Right lobe of liver (tissue), 6 donors: ENCODE measurements around the gene CAPRIN1. TPM values are rescaled to one million over a fixed set of nuclear protein-coding genes. Genes with fewer than 3 reads are reported as not detected.

Source experiments
- ATAC-seq, 4 donors: fragments of 200-7000 bp; cut with Tn5 transposase; one replicate each; pipeline ENCODE4 v1.9.1; 2020; ENCODE audit warnings: mild to moderate bottlenecking in 4 of 4, moderate library complexity in 4 of 4
- DNase-seq, 3 donors: peaks; one replicate each; pipeline ENCODE4 v3.0.0-alpha.2; 2020
- H3K27ac ChIP-seq, 3 donors: fragments of 200-600 bp; one replicate each; pipeline ENCODE4 v1.8.0; 2022
- H3K27me3 ChIP-seq, 2 donors: fragments of 200-600 bp; one replicate each; pipeline ENCODE4 v1.8.0; 2022
- H3K36me3 ChIP-seq, 4 donors: fragments of 200-600 bp; sonication (generic) in 1 of 4; one replicate each; pipeline versions ENCODE4 v1.5.1 to v1.8.0; 2017 to 2022; ENCODE audit warnings: control low read depth in 1 of 4
- H3K4me1 ChIP-seq, 4 donors: fragments of 200-600 bp; sonication (generic) in 1 of 4; one replicate each; pipeline versions ENCODE4 v1.5.1 to v1.8.0; 2017 to 2022; ENCODE audit warnings: control low read depth in 1 of 4
- H3K4me3 ChIP-seq, 3 donors: fragments of 200-600 bp; one replicate each; pipeline ENCODE4 v1.8.0; 2022
- H3K9me3 ChIP-seq, 4 donors: fragments of 200-600 bp; sonication (generic) in 1 of 4; one replicate each; pipeline versions ENCODE4 v1.5.1 to v1.8.0; 2017 to 2022; ENCODE audit warnings: control low read depth in 1 of 4
- POLR2A ChIP-seq: fragments of 450-650 bp; IDR thresholded peaks from one replicate; pipeline ENCODE4 v1.6.1; 2017; ENCODE audit warnings: antibody characterized with exemption, mild to moderate bottlenecking
- WGBS: methylation state at CpG from one replicate; pipeline ENCODE4 v1.1.6; 2018; ENCODE audit warnings: low coverage, low lambda C conversion rate; ENCODE audit not compliant: insufficient coverage; ENCODE audit errors: missing lambda C conversion rate; 5-methylcytosine and 5-hydroxymethylcytosine counted together
- intact Hi-C, 2 donors: fragments of 100-400 bp; cut with DNase I; formaldehyde crosslinking; loops; one replicate each; pipeline versions ENCODE4 v1.11.2 to v1.14.1; 2022
- total RNA-seq, 6 experiments: library from RNA; depleted of rRNA in 2 of 6; stranded (reverse); fragments of >200 nt in 2 of 6; fragmentation: NEBNext Ultra II Directional in 3 of 6; extraction: Animal tissue kit (Norgen Biotek cat#: 25700) in 3 of 6; gene quantifications; one replicate each; pipeline versions ENCODE4 v1.1.0 to v1.2.4, GENCODE V29; 2016 to 2023
- TF ChIP-seq, protein P1 (sequence below), 4 donors: fragments of 200-600 bp in 3 of 4; fragments of 450-650 bp in 1 of 4; IDR thresholded peaks; one replicate each; pipeline versions ENCODE4 v1.5.1 to v1.8.0; 2016 to 2022; ENCODE audit warnings: antibody characterized with exemption in 4 of 4, mild to moderate bottlenecking in 2 of 4
- donor health status: DM: no; HTN: yes; CAD: no.
- donor health status: DM: no; HTN: no; CAD: no.
- donor health status: DM: no; HTN: no; CAD: no.
- donor health status: DM: no; HTN: yes; CAD: no.
- donor health status: DM: no; HTN: yes; CAD: no.

The CAPRIN1 gene
- total RNA-seq, 6 experiments from 2014 or later: 60.0 to 87.6 (median 71.2) TPM

- DNase-seq: no peak
- intact Hi-C loops: no loop called here
- 100% methylated on average over 2 of the region's 2 CpGs for WGBS
These were observed 18.1 kb upstream of the CAPRIN1 start for GRCh38 chr11:34033399-34033798.

DNA sequence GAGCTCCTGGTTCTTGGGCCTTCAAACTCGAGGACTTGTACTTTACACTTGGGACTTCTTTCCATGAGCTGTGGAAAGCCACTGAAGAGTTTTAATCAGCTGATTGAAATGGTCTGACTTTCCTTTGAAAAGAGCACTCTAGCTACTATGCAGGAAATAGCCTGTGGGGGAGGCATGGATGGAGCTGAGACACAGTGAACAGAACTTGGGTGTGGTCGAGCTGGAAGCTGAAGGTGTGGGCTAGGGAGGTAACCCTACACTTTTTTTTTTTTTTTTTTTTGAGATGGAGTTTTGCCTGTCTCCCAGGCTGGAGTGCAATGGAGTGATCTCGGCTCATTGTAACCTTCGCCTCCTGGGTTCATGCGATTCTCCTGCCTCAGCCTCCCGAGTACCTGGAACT, 17.5 kb upstream of the CAPRIN1 start:
- Histone ChIP-seq H3K36me3 (no peaks in the 10 kb centered on the region), H3K4me1 (peaks cover 0 to 9% (median 3%) of the 10 kb centered on the region in 4 donors), H3K9me3 (no peaks in the 10 kb centered on the region), H3K27ac (no peak overlapping the region), H3K4me3 (no peak overlapping the region), H3K27me3 (no peaks in the 10 kb centered on the region)
- DNase-seq: no peak
- 86% methylated on average over 5 of the region's 6 CpGs for WGBS
- TF ChIP-seq POLR2A: no peak
- TF ChIP-seq, protein P1, sequence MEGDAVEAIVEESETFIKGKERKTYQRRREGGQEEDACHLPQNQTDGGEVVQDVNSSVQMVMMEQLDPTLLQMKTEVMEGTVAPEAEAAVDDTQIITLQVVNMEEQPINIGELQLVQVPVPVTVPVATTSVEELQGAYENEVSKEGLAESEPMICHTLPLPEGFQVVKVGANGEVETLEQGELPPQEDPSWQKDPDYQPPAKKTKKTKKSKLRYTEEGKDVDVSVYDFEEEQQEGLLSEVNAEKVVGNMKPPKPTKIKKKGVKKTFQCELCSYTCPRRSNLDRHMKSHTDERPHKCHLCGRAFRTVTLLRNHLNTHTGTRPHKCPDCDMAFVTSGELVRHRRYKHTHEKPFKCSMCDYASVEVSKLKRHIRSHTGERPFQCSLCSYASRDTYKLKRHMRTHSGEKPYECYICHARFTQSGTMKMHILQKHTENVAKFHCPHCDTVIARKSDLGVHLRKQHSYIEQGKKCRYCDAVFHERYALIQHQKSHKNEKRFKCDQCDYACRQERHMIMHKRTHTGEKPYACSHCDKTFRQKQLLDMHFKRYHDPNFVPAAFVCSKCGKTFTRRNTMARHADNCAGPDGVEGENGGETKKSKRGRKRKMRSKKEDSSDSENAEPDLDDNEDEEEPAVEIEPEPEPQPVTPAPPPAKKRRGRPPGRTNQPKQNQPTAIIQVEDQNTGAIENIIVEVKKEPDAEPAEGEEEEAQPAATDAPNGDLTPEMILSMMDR (IDR thresholded peaks at IDR 0.05): no peak
- ATAC-seq: no peak
- intact Hi-C loops: no loop called here

More at GRCh38 chr11:34033399-34033798, 18.1 kb upstream of the CAPRIN1 start:
- no peak overlapping the region for H3K27ac ChIP-seq
- TF ChIP-seq, protein P1 (IDR thresholded peaks at IDR 0.05): no peak
- TF ChIP-seq POLR2A: no peak
- no peaks in the 10 kb centered on the region for H3K9me3 ChIP-seq
- no peaks in the 10 kb centered on the region for H3K36me3 ChIP-seq
- no peak for ATAC-seq
- no peak overlapping the region for H3K4me3 ChIP-seq
- H3K27me3 ChIP-seq: no peaks in the 10 kb centered on the region
- H3K4me1 ChIP-seq: peaks cover 0 to 15% (median 6%) of the 10 kb centered on the region in 4 donors

DNA sequence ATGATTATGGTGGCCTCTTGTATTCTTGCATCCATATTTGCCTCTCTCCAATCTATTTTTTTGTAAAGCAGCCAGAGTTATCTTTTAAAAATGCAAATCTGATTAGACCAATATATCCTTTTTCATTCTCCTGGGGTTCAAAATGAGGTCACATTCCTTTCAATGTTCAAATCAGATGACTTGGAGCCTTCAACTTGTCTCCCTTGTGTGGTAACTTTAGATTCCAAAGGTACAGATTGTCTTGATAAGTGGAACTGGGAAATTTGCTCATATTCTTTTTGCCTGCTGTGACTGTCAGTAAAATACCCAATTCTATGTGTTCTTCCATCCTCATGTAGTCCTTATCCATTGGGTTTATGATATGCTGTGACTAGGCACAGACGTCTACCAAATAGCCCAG, 15.1 kb upstream of the CAPRIN1 start:
- intact Hi-C loops: no loop called here
- WGBS: 77% methylated on average over 1 of the region's 1 CpG
- no peaks in the 10 kb centered on the region for H3K36me3 ChIP-seq
- H3K4me1 ChIP-seq: peaks cover 0 to 7% (median 3%) of the 10 kb centered on the region in 4 donors
- H3K9me3 ChIP-seq: no peaks in the 10 kb centered on the region
- no peak for TF ChIP-seq POLR2A
- TF ChIP-seq, protein P1 (IDR thresholded peaks at IDR 0.05): no peak
- peak; percentile 44 to 92 (median 78) for ATAC-seq
- peak overlapping the region in 1 of 3 donors; percentile 59 for H3K27ac ChIP-seq
- no peak overlapping the region for H3K4me3 ChIP-seq
- DNase-seq: no peak
- H3K27me3 ChIP-seq: no peaks in the 10 kb centered on the region

GRCh38 chr11:34037016-34037415, 14.5 kb upstream of the CAPRIN1 start:
- intact Hi-C loops: no loop called here
- DNase-seq (no peak), ATAC-seq (peak in 1 of 4 donors; percentile 21)
- Histone ChIP-seq H3K4me3 (no peak overlapping the region), H3K4me1 (peaks cover 0 to 7% (median 3%) of the 10 kb centered on the region in 4 donors), H3K9me3 (no peaks in the 10 kb centered on the region), H3K27ac (peak overlapping the region in 1 of 3 donors; percentile 59), H3K36me3 (no peaks in the 10 kb centered on the region), H3K27me3 (no peaks in the 10 kb centered on the region)
- WGBS: 100% methylated on average over 2 of the region's 2 CpGs
- TF ChIP-seq, protein P1 (IDR thresholded peaks at IDR 0.05): no peak
- no peak for TF ChIP-seq POLR2A

DNA sequence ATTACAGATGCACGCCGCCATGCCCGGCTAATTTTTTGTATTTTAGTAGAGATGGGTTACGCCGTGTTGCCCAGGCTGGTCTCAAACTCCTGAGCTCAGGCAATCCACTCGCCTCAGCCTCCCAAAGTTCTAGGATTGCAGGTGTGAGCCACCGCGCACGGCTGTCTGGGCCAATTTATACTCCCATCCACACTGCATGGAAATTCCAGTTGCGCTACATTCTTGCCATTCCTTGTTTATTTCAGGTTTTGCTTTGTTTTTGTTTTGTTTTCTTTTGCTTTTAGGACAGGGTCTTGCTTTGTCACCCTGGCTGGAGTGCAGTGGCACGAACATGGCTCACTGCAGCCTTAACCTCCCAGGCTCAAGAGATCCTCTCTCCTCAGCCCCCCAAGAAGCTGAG, 11.0 kb upstream of the CAPRIN1 start:
- no peak for DNase-seq
- peaks cover 0 to 7% (median 3%) of the 10 kb centered on the region in 4 donors for H3K4me1 ChIP-seq
- no peak for ATAC-seq
- no peaks in the 10 kb centered on the region for H3K9me3 ChIP-seq
- no peaks in the 10 kb centered on the region for H3K27me3 ChIP-seq
- no peak overlapping the region for H3K27ac ChIP-seq
- H3K4me3 ChIP-seq: no peak overlapping the region
- no peaks in the 10 kb centered on the region for H3K36me3 ChIP-seq
- intact Hi-C loops: no loop called here
- 93% methylated on average over 10 of the region's 11 CpGs for WGBS
- no peak for TF ChIP-seq POLR2A
- TF ChIP-seq, protein P1 (IDR thresholded peaks at IDR 0.05): no peak
